ENCODE measurements around the gene PRKAA1. TPM values are rescaled to one million over a fixed set of nuclear protein-coding genes. Genes with fewer than 3 reads are reported as not detected.

The PRKAA1 gene
- total and polyA plus RNA-seq, 2 of the 13 experiments (the other 11 are each of a cell fraction or from before 2014, with no cell fraction given), result 36.6 to 58.0 TPM

GRCh38 chr5:40834849-40835787 is 36.9 kb upstream of the PRKAA1 start, which contains the start of gene RPL37 (continued):
- TF ChIP-seq RARA (CRISPR knock-in tag; IDR thresholded peaks at IDR 0.05) (peak; percentile 70), IKZF4 (CRISPR knock-in tag; IDR thresholded peaks at IDR 0.05; ENCODE audit: borderline replicate concordance, low read depth, not compliant biosample characterization) (peak; percentile 85), ZNF101 (CRISPR knock-in tag; IDR thresholded peaks at IDR 0.05; ENCODE audit: borderline replicate concordance, low read depth) (peak; percentile 81; the same call in 1 of the 2 replicates), ZNF670 (CRISPR knock-in tag; IDR thresholded peaks at IDR 0.05; ENCODE audit: borderline replicate concordance) (peak; percentile 80; the same call in 1 of the 2 replicates), ZNF251 (CRISPR knock-in tag; IDR thresholded peaks at IDR 0.05) (no peak), CBX5 (CRISPR knock-in tag; IDR thresholded peaks at IDR 0.05; ENCODE audit: borderline replicate concordance) (peak; percentile 97), GABPA (IDR thresholded peaks at IDR 0.05; ENCODE audit: low read depth, low read length) (peak; percentile 97), GABPA (CRISPR knock-in tag; IDR thresholded peaks at IDR 0.05; ENCODE audit: low read depth) (peak; percentile 99), RFX1 (IDR thresholded peaks at IDR 0.05) (no peak), KDM3A (CRISPR knock-in tag; IDR thresholded peaks at IDR 0.05; ENCODE audit: low read depth) (peak; percentile 87), ZNF3 (CRISPR knock-in tag; IDR thresholded peaks at IDR 0.05) (peak; percentile 80; the same call in 1 of the 2 replicates), RBFOX2 (IDR thresholded peaks at IDR 0.05; ENCODE audit: low read depth, low read length) (peak; percentile 86), CCDC6 (CRISPR knock-in tag; IDR thresholded peaks at IDR 0.05) (peak; percentile 63; the same call in 1 of the 2 replicates), EEA1 (CRISPR knock-in tag; IDR thresholded peaks at IDR 0.05; ENCODE audit: borderline replicate concordance) (peak; percentile 61; the same call in 1 of the 2 replicates), ZNF468 (CRISPR knock-in tag; IDR thresholded peaks at IDR 0.05) (no peak), ZNF546 (CRISPR knock-in tag; conservative IDR thresholded peaks at IDR 0.05) (peak; percentile 86), AKAP8 (CRISPR knock-in tag; IDR thresholded peaks at IDR 0.05) (0 out of 2 replicates have a peak, but pooled peaks have one; percentile 85)
- TF ChIP-seq, protein P1, sequence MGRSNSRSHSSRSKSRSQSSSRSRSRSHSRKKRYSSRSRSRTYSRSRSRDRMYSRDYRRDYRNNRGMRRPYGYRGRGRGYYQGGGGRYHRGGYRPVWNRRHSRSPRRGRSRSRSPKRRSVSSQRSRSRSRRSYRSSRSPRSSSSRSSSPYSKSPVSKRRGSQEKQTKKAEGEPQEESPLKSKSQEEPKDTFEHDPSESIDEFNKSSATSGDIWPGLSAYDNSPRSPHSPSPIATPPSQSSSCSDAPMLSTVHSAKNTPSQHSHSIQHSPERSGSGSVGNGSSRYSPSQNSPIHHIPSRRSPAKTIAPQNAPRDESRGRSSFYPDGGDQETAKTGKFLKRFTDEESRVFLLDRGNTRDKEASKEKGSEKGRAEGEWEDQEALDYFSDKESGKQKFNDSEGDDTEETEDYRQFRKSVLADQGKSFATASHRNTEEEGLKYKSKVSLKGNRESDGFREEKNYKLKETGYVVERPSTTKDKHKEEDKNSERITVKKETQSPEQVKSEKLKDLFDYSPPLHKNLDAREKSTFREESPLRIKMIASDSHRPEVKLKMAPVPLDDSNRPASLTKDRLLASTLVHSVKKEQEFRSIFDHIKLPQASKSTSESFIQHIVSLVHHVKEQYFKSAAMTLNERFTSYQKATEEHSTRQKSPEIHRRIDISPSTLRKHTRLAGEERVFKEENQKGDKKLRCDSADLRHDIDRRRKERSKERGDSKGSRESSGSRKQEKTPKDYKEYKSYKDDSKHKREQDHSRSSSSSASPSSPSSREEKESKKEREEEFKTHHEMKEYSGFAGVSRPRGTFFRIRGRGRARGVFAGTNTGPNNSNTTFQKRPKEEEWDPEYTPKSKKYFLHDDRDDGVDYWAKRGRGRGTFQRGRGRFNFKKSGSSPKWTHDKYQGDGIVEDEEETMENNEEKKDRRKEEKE (IDR thresholded peaks at IDR 0.05), result no peak
- TF ChIP-seq, protein P2, sequence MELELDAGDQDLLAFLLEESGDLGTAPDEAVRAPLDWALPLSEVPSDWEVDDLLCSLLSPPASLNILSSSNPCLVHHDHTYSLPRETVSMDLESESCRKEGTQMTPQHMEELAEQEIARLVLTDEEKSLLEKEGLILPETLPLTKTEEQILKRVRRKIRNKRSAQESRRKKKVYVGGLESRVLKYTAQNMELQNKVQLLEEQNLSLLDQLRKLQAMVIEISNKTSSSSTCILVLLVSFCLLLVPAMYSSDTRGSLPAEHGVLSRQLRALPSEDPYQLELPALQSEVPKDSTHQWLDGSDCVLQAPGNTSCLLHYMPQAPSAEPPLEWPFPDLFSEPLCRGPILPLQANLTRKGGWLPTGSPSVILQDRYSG (CRISPR knock-in tag; IDR thresholded peaks at IDR 0.05), result no peak
- TF ChIP-seq, protein P3, sequence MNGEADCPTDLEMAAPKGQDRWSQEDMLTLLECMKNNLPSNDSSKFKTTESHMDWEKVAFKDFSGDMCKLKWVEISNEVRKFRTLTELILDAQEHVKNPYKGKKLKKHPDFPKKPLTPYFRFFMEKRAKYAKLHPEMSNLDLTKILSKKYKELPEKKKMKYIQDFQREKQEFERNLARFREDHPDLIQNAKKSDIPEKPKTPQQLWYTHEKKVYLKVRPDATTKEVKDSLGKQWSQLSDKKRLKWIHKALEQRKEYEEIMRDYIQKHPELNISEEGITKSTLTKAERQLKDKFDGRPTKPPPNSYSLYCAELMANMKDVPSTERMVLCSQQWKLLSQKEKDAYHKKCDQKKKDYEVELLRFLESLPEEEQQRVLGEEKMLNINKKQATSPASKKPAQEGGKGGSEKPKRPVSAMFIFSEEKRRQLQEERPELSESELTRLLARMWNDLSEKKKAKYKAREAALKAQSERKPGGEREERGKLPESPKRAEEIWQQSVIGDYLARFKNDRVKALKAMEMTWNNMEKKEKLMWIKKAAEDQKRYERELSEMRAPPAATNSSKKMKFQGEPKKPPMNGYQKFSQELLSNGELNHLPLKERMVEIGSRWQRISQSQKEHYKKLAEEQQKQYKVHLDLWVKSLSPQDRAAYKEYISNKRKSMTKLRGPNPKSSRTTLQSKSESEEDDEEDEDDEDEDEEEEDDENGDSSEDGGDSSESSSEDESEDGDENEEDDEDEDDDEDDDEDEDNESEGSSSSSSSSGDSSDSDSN (CRISPR knock-in tag; IDR thresholded peaks at IDR 0.05), result peak; percentile 99
- TF ChIP-seq, protein P4, sequence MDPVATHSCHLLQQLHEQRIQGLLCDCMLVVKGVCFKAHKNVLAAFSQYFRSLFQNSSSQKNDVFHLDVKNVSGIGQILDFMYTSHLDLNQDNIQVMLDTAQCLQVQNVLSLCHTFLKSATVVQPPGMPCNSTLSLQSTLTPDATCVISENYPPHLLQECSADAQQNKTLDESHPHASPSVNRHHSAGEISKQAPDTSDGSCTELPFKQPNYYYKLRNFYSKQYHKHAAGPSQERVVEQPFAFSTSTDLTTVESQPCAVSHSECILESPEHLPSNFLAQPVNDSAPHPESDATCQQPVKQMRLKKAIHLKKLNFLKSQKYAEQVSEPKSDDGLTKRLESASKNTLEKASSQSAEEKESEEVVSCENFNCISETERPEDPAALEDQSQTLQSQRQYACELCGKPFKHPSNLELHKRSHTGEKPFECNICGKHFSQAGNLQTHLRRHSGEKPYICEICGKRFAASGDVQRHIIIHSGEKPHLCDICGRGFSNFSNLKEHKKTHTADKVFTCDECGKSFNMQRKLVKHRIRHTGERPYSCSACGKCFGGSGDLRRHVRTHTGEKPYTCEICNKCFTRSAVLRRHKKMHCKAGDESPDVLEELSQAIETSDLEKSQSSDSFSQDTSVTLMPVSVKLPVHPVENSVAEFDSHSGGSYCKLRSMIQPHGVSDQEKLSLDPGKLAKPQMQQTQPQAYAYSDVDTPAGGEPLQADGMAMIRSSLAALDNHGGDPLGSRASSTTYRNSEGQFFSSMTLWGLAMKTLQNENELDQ (CRISPR knock-in tag; IDR thresholded peaks at IDR 0.05; ENCODE audit: borderline replicate concordance), result no peak

Data from HepG2 (cell line).